GM12872 (cell line): ENCODE measurements around the gene ARFGAP3.

Experiments used
- TF ChIP-seq, protein P1 (sequence below): IDR thresholded peaks from 3 replicates; pipeline ENCODE4 v1.5.1; 2011; ENCODE audit warnings: low read depth, mild to moderate bottlenecking, low read length, moderate library complexity; ENCODE audit not compliant: insufficient read depth

ARFGAP3 gene

GRCh38 chr22:42841444-42841843, 15.6 kb downstream of the ARFGAP3 start:
- TF ChIP-seq, protein P1, sequence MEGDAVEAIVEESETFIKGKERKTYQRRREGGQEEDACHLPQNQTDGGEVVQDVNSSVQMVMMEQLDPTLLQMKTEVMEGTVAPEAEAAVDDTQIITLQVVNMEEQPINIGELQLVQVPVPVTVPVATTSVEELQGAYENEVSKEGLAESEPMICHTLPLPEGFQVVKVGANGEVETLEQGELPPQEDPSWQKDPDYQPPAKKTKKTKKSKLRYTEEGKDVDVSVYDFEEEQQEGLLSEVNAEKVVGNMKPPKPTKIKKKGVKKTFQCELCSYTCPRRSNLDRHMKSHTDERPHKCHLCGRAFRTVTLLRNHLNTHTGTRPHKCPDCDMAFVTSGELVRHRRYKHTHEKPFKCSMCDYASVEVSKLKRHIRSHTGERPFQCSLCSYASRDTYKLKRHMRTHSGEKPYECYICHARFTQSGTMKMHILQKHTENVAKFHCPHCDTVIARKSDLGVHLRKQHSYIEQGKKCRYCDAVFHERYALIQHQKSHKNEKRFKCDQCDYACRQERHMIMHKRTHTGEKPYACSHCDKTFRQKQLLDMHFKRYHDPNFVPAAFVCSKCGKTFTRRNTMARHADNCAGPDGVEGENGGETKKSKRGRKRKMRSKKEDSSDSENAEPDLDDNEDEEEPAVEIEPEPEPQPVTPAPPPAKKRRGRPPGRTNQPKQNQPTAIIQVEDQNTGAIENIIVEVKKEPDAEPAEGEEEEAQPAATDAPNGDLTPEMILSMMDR, result no peak

- TF ChIP-seq, protein P1, result no peak
Measured at GRCh38 chr22:42837556-42837955, 19.5 kb downstream of the ARFGAP3 start.

DNA sequence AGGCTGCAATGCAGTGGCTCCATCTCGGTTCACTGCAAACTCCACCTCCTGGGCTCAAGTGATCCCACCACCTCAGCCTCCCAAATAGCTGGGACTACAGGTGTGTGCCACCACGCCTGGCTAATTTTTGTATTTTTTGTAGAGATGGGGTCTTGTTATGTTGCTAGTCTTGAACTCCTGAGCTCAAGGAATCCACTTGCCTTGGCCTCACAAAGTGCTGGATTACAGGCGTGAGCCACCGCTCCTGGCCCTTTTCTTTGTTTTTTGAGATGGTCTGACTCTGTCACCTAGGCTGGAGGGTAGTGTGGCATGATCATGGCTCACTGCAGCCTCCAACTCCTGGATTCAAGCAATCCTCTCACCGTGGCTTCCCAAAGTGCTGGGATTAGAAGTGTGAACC, 21.0 kb downstream of the ARFGAP3 start:
- TF ChIP-seq, protein P1, result no peak

GRCh38 chr22:42834177-42834949, 22.7 kb downstream of the ARFGAP3 start:
- TF ChIP-seq, protein P1, result no peak

DNA sequence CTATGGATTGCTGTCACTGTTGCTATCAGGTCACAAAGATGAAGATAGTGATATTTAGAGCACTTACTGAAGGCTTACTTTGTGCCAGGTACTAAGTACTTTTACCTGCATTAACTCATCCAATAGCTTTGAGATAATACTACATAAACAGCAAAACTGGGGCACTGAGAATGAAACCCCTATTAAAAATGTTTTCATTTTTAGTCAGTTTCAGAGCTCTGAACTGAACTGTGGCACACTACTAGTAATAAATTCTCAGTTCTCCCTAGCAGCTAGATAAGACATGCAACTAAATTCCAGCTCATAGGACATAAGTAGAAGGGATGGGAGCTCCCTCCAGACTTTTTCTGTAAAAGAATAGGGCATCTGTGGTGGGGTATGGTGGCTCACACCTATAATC, 24.0 kb downstream of the ARFGAP3 start:
- TF ChIP-seq, protein P1, result no peak

- TF ChIP-seq, protein P1, result no peak
Measured at GRCh38 chr22:42831712-42832111, 25.4 kb downstream of the ARFGAP3 start.

DNA sequence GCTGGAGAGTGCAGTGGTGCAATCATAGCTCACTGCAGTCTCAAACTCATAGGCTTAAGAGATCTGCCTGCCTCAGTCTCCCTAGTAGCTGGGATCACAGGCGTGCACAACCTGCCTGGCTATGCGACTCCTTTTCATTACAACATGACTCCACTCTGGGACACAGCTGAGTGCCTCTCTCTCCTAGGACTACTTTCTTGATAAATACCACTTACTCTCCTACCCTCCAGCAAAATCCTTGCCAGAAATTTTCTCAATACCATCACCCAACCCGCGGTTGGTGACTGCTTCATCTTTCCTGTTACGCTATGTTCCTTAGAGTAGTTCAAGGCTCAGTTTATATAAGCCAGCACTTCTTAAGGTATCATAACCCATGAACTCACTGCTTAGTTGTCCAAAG, 26.9 kb downstream of the ARFGAP3 start:
- TF ChIP-seq, protein P1, result no peak

DNA sequence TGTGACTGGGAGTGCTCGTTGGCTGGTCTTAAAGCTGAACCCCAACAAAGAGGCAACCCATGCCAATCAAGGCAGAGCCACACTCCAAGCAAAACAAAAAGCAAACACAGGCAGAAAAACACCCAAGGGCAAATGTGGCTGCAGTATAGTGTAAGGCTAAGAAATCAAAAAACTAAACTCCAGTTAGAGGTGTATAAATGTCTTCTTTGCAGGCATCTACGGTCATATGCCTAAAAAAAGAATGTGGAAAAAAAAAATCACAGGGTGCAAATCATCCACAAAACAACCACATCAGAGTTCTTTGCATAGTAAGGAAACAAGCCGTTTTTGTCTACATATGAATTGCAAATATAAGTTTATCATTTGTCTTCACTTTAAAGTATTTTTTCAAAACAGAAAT, 27.8 kb downstream of the ARFGAP3 start:
- TF ChIP-seq, protein P1, result no peak
